H1 (cell line): ENCODE results near the gene NOB1. TPM values are rescaled to one million over a fixed set of nuclear protein-coding genes. Genes with fewer than 3 reads are reported as not detected.

ENCODE experiments used
- CTCF ChIA-PET: fragments of 300-600 bp; sonication (Branson Sonifier 250); formaldehyde crosslinking; loops from one replicate; lab custom pipeline; 2021; ENCODE audit not compliant: partially characterized antibody; lab: Charles Lee
- POLR2A ChIA-PET: fragments of 300-600 bp; sonication (Branson Sonifier 250); formaldehyde crosslinking; loops from one replicate; lab custom pipeline; 2021; ENCODE audit warnings: inconsistent platforms; ENCODE audit not compliant: partially characterized antibody; lab: Charles Lee
- DNase-seq, 2 experiments: peaks; one replicate each; pipeline versions ENCODE4 v3.0.0 to v3.0.0-alpha.2; 2010 to 2022; ENCODE audit warnings: low spot score in 2 of 2, low read depth in 1 of 2, mixed read lengths in 1 of 2
- FAIRE-seq: peaks from 2 replicates; lab custom pipeline; 2011; peaks lifted over from hg19 to GRCh38; lab: Jason Lieb, UNC
- H2AFZ ChIP-seq: 2 replicates; pipeline ENCODE4 v1.8.1; 2012; ENCODE audit warnings: low read length, inconsistent platforms
- H2AK5ac ChIP-seq: 2 replicates; pipeline ENCODE4 v1.6.1; 2013; ENCODE audit warnings: low read depth, low read length
- H2BK120ac ChIP-seq: replicated peaks from 2 replicates; pipeline ENCODE3; 2013; ENCODE audit warnings: low read depth, low read length, inconsistent platforms
- H2BK12ac ChIP-seq: 2 replicates; pipeline ENCODE4 v1.6.1; 2013; ENCODE audit warnings: low read depth, low read length
- H2BK15ac ChIP-seq: 2 replicates; pipeline ENCODE4 v1.6.1; 2013; ENCODE audit warnings: low read length
- H2BK20ac ChIP-seq: 2 replicates; pipeline ENCODE4 v1.6.1; 2013; ENCODE audit warnings: low read length
- H2BK5ac ChIP-seq: 2 replicates; pipeline ENCODE4 v1.6.1; 2013; ENCODE audit warnings: low read depth, low read length
- H3K14ac ChIP-seq: 2 replicates; pipeline ENCODE4 v1.6.1; 2013; ENCODE audit warnings: inconsistent platforms; ENCODE audit not compliant: insufficient read length
- H3K18ac ChIP-seq: 2 replicates; pipeline ENCODE4 v1.6.1; 2013; ENCODE audit warnings: low read length; ENCODE audit errors: extremely low read depth
- H3K23ac ChIP-seq: 2 replicates; pipeline ENCODE4 v1.6.1; 2013; ENCODE audit warnings: inconsistent platforms; ENCODE audit not compliant: insufficient read length
- H3K23me2 ChIP-seq: 2 replicates; pipeline ENCODE4 v1.6.1; 2013; ENCODE audit warnings: low read depth, low read length
- H3K27ac ChIP-seq: 2 replicates; pipeline ENCODE4 v1.6.1; 2011; ENCODE audit warnings: low read depth, low read length, inconsistent platforms
- H3K27me3 ChIP-seq, 4 experiments: replicated peaks in 1 of 4; 1 replicate in 1 of 4; 2 replicates in 3 of 4; pipeline versions ENCODE4 v1.6.1 to v1.8.1; 2011 to 2013; ENCODE audit warnings: low read length in 3 of 4, mild to moderate bottlenecking in 3 of 4, inconsistent platforms in 2 of 4, mixed read lengths in 2 of 4, moderate library complexity in 1 of 4; ENCODE audit not compliant: control insufficient read depth in 3 of 4, insufficient read depth in 3 of 4; ENCODE audit errors: extremely low read depth in 1 of 4
- H3K36me3 ChIP-seq, 4 experiments: 2 replicates each; pipeline versions ENCODE4 v1.6.1 to v1.8.1; 2011 to 2013; ENCODE audit warnings: mild to moderate bottlenecking in 4 of 4, low read length in 3 of 4, moderate library complexity in 2 of 4, control low read depth in 1 of 4, inconsistent platforms in 1 of 4; ENCODE audit not compliant: insufficient read depth in 4 of 4, control insufficient read depth in 2 of 4
- H3K4ac ChIP-seq: replicated peaks from 2 replicates; pipeline ENCODE3; 2013; ENCODE audit warnings: low read length, low read depth, mixed read lengths, inconsistent platforms; ENCODE audit not compliant: insufficient read length
- H3K4me1 ChIP-seq, 4 experiments: replicated peaks in 1 of 4; 1 replicate in 1 of 4; 2 replicates in 3 of 4; pipeline versions ENCODE4 v1.6.1 to v1.8.1; 2011 to 2013; ENCODE audit warnings: low read length in 3 of 4, inconsistent platforms in 2 of 4, mixed read lengths in 1 of 4; ENCODE audit not compliant: insufficient read depth in 4 of 4, control insufficient read depth in 3 of 4
- H3K4me2 ChIP-seq, 2 experiments: 2 replicates each; pipeline versions ENCODE4 v1.6.1 to v1.8.1; 2011 to 2013; ENCODE audit warnings: low read depth in 2 of 2, low read length in 2 of 2, control low read depth in 1 of 2, inconsistent platforms in 1 of 2, mild to moderate bottlenecking in 1 of 2; ENCODE audit not compliant: insufficient read depth in 1 of 2
- H3K4me3 ChIP-seq, 4 experiments: fragments of 200-600, 300-600 bp in 1 of 4; sonication (generic), shearing (Covaris generic), sonication (Bioruptor Twin) in 1 of 4; 2 replicates each; pipeline versions ENCODE4 v1.5.1 to v1.8.1; 2011 to 2016; ENCODE audit warnings: low read length in 4 of 4, low read depth in 3 of 4, control low read depth in 2 of 4, inconsistent platforms in 2 of 4, mild to moderate bottlenecking in 2 of 4, mixed read lengths in 1 of 4, moderate library complexity in 1 of 4; ENCODE audit not compliant: insufficient read depth in 2 of 4; ENCODE audit errors: extremely low read depth in 1 of 4
- H3K56ac ChIP-seq: replicated peaks from 2 replicates; pipeline ENCODE3; 2013; ENCODE audit warnings: low read depth, mild to moderate bottlenecking, mixed read lengths, low read length, inconsistent platforms; ENCODE audit not compliant: insufficient read length
- H3K79me1 ChIP-seq: 2 replicates; pipeline ENCODE4 v1.6.1; 2013; ENCODE audit warnings: low read depth, low read length, control low read depth
- H3K79me2 ChIP-seq, 2 experiments: 2 replicates each; pipeline versions ENCODE4 v1.6.1 to v1.8.1; 2012 to 2013; ENCODE audit warnings: low read length in 2 of 2, mild to moderate bottlenecking in 2 of 2, inconsistent platforms in 1 of 2; ENCODE audit not compliant: insufficient read depth in 2 of 2, control insufficient read depth in 1 of 2
- H3K9ac ChIP-seq, 4 experiments: replicated peaks in 1 of 4; 1 replicate in 1 of 4; 2 replicates in 3 of 4; pipeline versions ENCODE4 v1.6.1 to v1.8.1; 2011 to 2013; ENCODE audit warnings: low read depth in 3 of 4, low read length in 3 of 4, control low read depth in 2 of 4, mild to moderate bottlenecking in 2 of 4, moderate library complexity in 2 of 4, inconsistent platforms in 1 of 4; ENCODE audit errors: extremely low read depth in 1 of 4
- H3K9me3 ChIP-seq, 2 experiments: 2 replicates each; pipeline versions ENCODE4 v1.6.1 to v1.8.1; 2012 to 2013; ENCODE audit warnings: mild to moderate bottlenecking in 2 of 2, moderate library complexity in 2 of 2, control low read depth in 1 of 2, inconsistent platforms in 1 of 2, low read depth in 1 of 2, low read length in 1 of 2, mixed read lengths in 1 of 2; ENCODE audit not compliant: insufficient read depth in 2 of 2
- H4K20me1 ChIP-seq, 2 experiments: replicated peaks in 1 of 2; 2 replicates each; pipeline versions ENCODE3 to v1.8.1; 2011 to 2013; ENCODE audit warnings: inconsistent platforms in 2 of 2, low read length in 2 of 2, mild to moderate bottlenecking in 1 of 2; ENCODE audit not compliant: insufficient read depth in 2 of 2, control insufficient read depth in 1 of 2
- H4K5ac ChIP-seq: 2 replicates; pipeline ENCODE4 v1.6.1; 2013; ENCODE audit warnings: low read length, low read depth, mixed read lengths, inconsistent platforms; ENCODE audit not compliant: insufficient read length
- H4K8ac ChIP-seq: 2 replicates; pipeline ENCODE4 v1.8.0; 2013; ENCODE audit warnings: mild to moderate bottlenecking, moderate library complexity, low read length, inconsistent platforms; ENCODE audit not compliant: insufficient read depth; ENCODE audit errors: extremely low read depth
- H4K91ac ChIP-seq: replicated peaks from 2 replicates; pipeline ENCODE3; 2013; ENCODE audit warnings: low read length, mixed read lengths, inconsistent platforms; ENCODE audit not compliant: insufficient read length
- ASH2L ChIP-seq: fragments of 200-600, 300-600 bp; sonication (generic); IDR thresholded peaks from one replicate; pipeline ENCODE4 v1.7.1; 2017; ENCODE audit warnings: low read length
- CEBPB ChIP-seq: IDR thresholded peaks from 2 replicates; pipeline ENCODE4 v1.6.1; 2012; ENCODE audit warnings: low read depth, low read length
- CREB1 ChIP-seq: IDR thresholded peaks from 2 replicates; pipeline ENCODE4 v1.6.1; 2012; ENCODE audit warnings: inconsistent platforms
- EGR1 ChIP-seq: IDR thresholded peaks from 2 replicates; pipeline ENCODE4 v1.6.1; 2011; ENCODE audit warnings: low read depth, low read length, borderline replicate concordance
- HDAC6 ChIP-seq: IDR thresholded peaks from one replicate; pipeline ENCODE4 v1.7.1; 2012; ENCODE audit warnings: low read depth, mild to moderate bottlenecking, inconsistent platforms, low read length, moderate library complexity
- KDM4A ChIP-seq: IDR thresholded peaks from one replicate; pipeline ENCODE4 v1.7.1; 2012; ENCODE audit warnings: low read depth, mild to moderate bottlenecking, moderate library complexity, low read length, inconsistent platforms; ENCODE audit not compliant: severe bottlenecking
- POLR2A ChIP-seq, 2 experiments: IDR thresholded peaks; 1 replicate in 1 of 2; 2 replicates in 1 of 2; pipeline ENCODE4 v1.6.1; 2011; ENCODE audit warnings: low read depth in 2 of 2, low read length in 2 of 2, mild to moderate bottlenecking in 2 of 2; ENCODE audit errors: control extremely low read depth in 1 of 2
- POU5F1 ChIP-seq: IDR thresholded peaks from 2 replicates; pipeline ENCODE4 v1.6.1; 2011; ENCODE audit warnings: low read depth, mild to moderate bottlenecking, low read length, moderate library complexity
- RXRA ChIP-seq: IDR thresholded peaks from 2 replicates; pipeline ENCODE4 v1.6.1; 2011; ENCODE audit warnings: low read depth, mild to moderate bottlenecking, low read length, moderate library complexity; ENCODE audit not compliant: insufficient read depth
- SIX5 ChIP-seq: IDR thresholded peaks from 2 replicates; pipeline ENCODE4 v1.6.1; 2011; ENCODE audit warnings: mild to moderate bottlenecking, low read depth, low read length
- SP1 ChIP-seq: IDR thresholded peaks from 2 replicates; pipeline ENCODE4 v1.6.1; 2011; ENCODE audit warnings: low read depth, low read length
- SP2 ChIP-seq: IDR thresholded peaks from 2 replicates; pipeline ENCODE4 v1.6.1; 2012; ENCODE audit warnings: mild to moderate bottlenecking, low read length, inconsistent platforms
- TAF7 ChIP-seq: optimal IDR thresholded peaks from 2 replicates; pipeline ENCODE3; 2011; ENCODE audit warnings: low read depth, mild to moderate bottlenecking, inconsistent platforms, low read length, moderate library complexity, borderline replicate concordance
- TBP ChIP-seq: IDR thresholded peaks from 2 replicates; pipeline ENCODE4 v1.6.1; 2011; ENCODE audit warnings: low read depth, low read length, improper control_type of control experiment
- TEAD4 ChIP-seq: IDR thresholded peaks from 2 replicates; pipeline ENCODE4 v1.6.1; 2012; ENCODE audit warnings: low read depth, low read length, inconsistent platforms, mixed read lengths
- ZNF274 ChIP-seq: IDR thresholded peaks from 2 replicates; pipeline ENCODE4 v1.7.0; 2012; ENCODE audit warnings: low read length, borderline replicate concordance; ENCODE audit errors: extremely low read depth
- WGBS, 2 experiments: shearing (Covaris generic) in 1 of 2; methylation state at CpG; one replicate each; pipeline versions ENCODE4 v1.1.6 to v1.1.7; 2013 to 2015; ENCODE audit warnings: low lambda C conversion rate in 2 of 2, mixed read lengths in 2 of 2, inconsistent platforms in 1 of 2, low coverage in 1 of 2, missing lambda C conversion rate in 1 of 2; ENCODE audit not compliant: insufficient replicate concordance in 2 of 2, insufficient coverage in 1 of 2, insufficient read length in 1 of 2; ENCODE audit errors: extremely low coverage in 1 of 2, missing lambda C conversion rate in 1 of 2; 5-methylcytosine and 5-hydroxymethylcytosine counted together
- polyA plus RNA-seq, 7 experiments: library from polyadenylated mRNA; depleted of rRNA in 3 of 7; stranded (reverse) in 5 of 7; unstranded in 2 of 7; fragments of >200 nt in 5 of 7; fragments of 200-250 nt in 2 of 7; gene quantifications; 1 replicate in 5 of 7; 2 replicates in 1 of 7; 4 replicates in 1 of 7; pipeline versions ENCODE4 v1.2.1 to v1.2.3, GENCODE V29; 2011 to 2013; ENCODE audit warnings: missing spikeins in 2 of 7, mixed read lengths in 2 of 7
- total RNA-seq: library from RNA; stranded (reverse); fragmentation: NEBNext Ultra II Directional; extraction: Animal tissue kit (Norgen Biotek cat#: 25700); gene quantifications from 2 replicates; pipeline ENCODE4 v1.2.1, GENCODE V29; 2021

Gene NOB1
- total and polyA plus RNA-seq, 2 of the 8 experiments (the other 6 are each of a cell fraction or from before 2014, with no cell fraction given) = 88.2 to 108 TPM

DNA sequence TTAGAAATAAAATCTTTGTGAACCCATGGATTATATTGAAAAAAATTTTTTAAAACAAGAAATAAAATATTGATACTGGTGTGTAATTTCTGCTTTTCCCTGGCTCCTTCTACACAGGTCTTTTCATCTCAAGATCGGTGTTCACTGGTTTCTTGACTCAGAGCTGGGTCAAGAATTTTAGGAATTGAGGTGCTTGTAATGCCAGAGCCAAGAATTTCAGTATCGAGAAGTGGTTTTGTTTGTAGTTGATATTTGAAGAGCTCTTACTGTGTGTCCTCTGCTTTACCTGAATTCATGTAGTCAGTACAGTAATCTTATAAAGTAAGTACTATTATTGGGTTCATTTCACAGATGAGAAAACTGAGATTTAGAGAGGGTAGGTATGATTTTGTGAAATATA, 14.7 kb upstream of the NOB1 start:
- H3K23ac ChIP-seq = no peak overlapping the region
- H3K9me3 ChIP-seq = peaks cover 0 to 5% of the 10 kb centered on the region in 2 experiments; a peak in 1 of 4 replicates
- H3K14ac ChIP-seq = no peak overlapping the region
- no peak overlapping the region for H2AK5ac ChIP-seq
- H3K79me2 ChIP-seq = peaks cover 4 to 81% of the 10 kb centered on the region in 2 experiments; a peak in 3 of 4 replicates
- no peak overlapping the region for H2BK20ac ChIP-seq
- H3K4me1 ChIP-seq = no peaks in the 10 kb centered on the region
- H2AFZ ChIP-seq = no peak overlapping the region
- DNase-seq (no peak), FAIRE-seq (no peak)
- H3K4ac ChIP-seq = no peak overlapping the region
- no peak overlapping the region for H4K8ac ChIP-seq
- H3K79me1 ChIP-seq = peaks cover 10% of the 10 kb centered on the region
- no peaks in the 10 kb centered on the region for H3K23me2 ChIP-seq
- H4K20me1 ChIP-seq = peaks cover 0 to 5% of the 10 kb centered on the region in 2 experiments
- H3K4me3 ChIP-seq = no peak overlapping the region
- H4K5ac ChIP-seq = no peak overlapping the region
- no peak overlapping the region for H3K9ac ChIP-seq
- H3K56ac ChIP-seq = no peak overlapping the region
- H4K91ac ChIP-seq = no peak overlapping the region
- no peak overlapping the region for H3K18ac ChIP-seq
- no peaks in the 10 kb centered on the region for H3K27me3 ChIP-seq
- H2BK120ac ChIP-seq = no peak overlapping the region
- ChIA-PET CTCF (interaction anchor here (1.1 to 1.6 kb wide), 2 partner anchors 15 to 480 kb away, joined by 4 to 6 read pairs; partner anchors contain the start of gene NOB1), POLR2A (interaction anchor here (0.8 kb wide), 1 partner anchor 20 kb away, joined by 3 read pairs; no protein-coding TSS in a partner anchor)
- H2BK5ac ChIP-seq = no peak overlapping the region
- H2BK12ac ChIP-seq = no peak overlapping the region
- no peak overlapping the region for H2BK15ac ChIP-seq
- no peaks in the 10 kb centered on the region for H3K36me3 ChIP-seq
- H3K4me2 ChIP-seq = no peak overlapping the region
- TF ChIP-seq SIX5 (no peak), TAF7 (no peak), POU5F1 (no peak), TBP (no peak), ZNF274 (no peak), EGR1 (no peak), SP2 (no peak), CEBPB (no peak), TEAD4 (no peak), RXRA (no peak), SP1 (no peak), KDM4A (no peak), ASH2L (no peak), POLR2A (IDR thresholded peaks at IDR 0.05; ENCODE audit: control extremely low read depth in 1 of 2, low read depth in 2 of 2, low read length in 2 of 2) (no peak), CREB1 (no peak), HDAC6 (no peak)
- H3K27ac ChIP-seq = no peak overlapping the region
- WGBS, 2 experiments = 51% methylated on average over 2 of the region's 2 CpGs; no CpG with 5 or more reads in 1 of the 2 experiments
